Endothelial cell (in vitro differentiated cells): ENCODE results near the gene TLK1. TPM values are rescaled to one million over a fixed set of nuclear protein-coding genes. Genes with fewer than 3 reads are reported as not detected.

Experiments used
- DNase-seq: peaks from one replicate; pipeline ENCODE4 v3.0.0; 2021; ENCODE audit warnings: low spot score
- H3K27ac Mint-ChIP-seq: one replicate; pipeline ENCODE4 v1.8.0; 2021; ENCODE audit warnings: mixed read lengths, inconsistent platforms; ENCODE audit not compliant: unreplicated experiment
- H3K27me3 Mint-ChIP-seq: one replicate; pipeline ENCODE4 v1.8.0; 2021; ENCODE audit warnings: mild to moderate bottlenecking, moderate library complexity, mixed read lengths, inconsistent platforms; ENCODE audit not compliant: unreplicated experiment
- H3K36me3 Mint-ChIP-seq: one replicate; pipeline ENCODE4 v1.8.0; 2021; ENCODE audit warnings: mild to moderate bottlenecking, low read depth, mixed read lengths, inconsistent platforms; ENCODE audit not compliant: unreplicated experiment
- H3K4me1 Mint-ChIP-seq: one replicate; pipeline ENCODE4 v1.8.0; 2021; ENCODE audit warnings: mild to moderate bottlenecking, mixed read lengths, inconsistent platforms; ENCODE audit not compliant: unreplicated experiment
- H3K4me3 Mint-ChIP-seq: one replicate; pipeline ENCODE4 v1.8.0; 2021; ENCODE audit warnings: mild to moderate bottlenecking, mixed read lengths, inconsistent platforms; ENCODE audit not compliant: unreplicated experiment
- H3K9me3 Mint-ChIP-seq: one replicate; pipeline ENCODE4 v1.8.0; 2021; ENCODE audit warnings: mixed read lengths, inconsistent platforms; ENCODE audit not compliant: unreplicated experiment
- CTCF ChIP-seq: fragments of 200-600 bp; sonication (generic); IDR thresholded peaks from one replicate; pipeline ENCODE4 v1.5.0; 2021; ENCODE audit warnings: antibody characterized with exemption; ENCODE audit not compliant: unreplicated experiment
- long read RNA-seq: library from polyadenylated mRNA; unstranded; transcript quantifications from one replicate; pipeline ENCODE4 v2.0.0, GENCODE V29; 2020; ENCODE audit not compliant: unreplicated experiment
- total RNA-seq: library from RNA; stranded (reverse); fragmentation: NEBNext Ultra II Directional; extraction: Animal tissue kit (Norgen Biotek cat#: 25700); gene quantifications from one replicate; pipeline ENCODE4 v1.2.1, GENCODE V29; 2021; ENCODE audit not compliant: unreplicated experiment

Gene TLK1
- total RNA-seq: 61.1 TPM
- long read RNA-seq, partial matches to known transcripts: 3 of 9 reads
- long read RNA-seq, other reads (novel, unspliced or antisense): 6 of 9 reads

DNA sequence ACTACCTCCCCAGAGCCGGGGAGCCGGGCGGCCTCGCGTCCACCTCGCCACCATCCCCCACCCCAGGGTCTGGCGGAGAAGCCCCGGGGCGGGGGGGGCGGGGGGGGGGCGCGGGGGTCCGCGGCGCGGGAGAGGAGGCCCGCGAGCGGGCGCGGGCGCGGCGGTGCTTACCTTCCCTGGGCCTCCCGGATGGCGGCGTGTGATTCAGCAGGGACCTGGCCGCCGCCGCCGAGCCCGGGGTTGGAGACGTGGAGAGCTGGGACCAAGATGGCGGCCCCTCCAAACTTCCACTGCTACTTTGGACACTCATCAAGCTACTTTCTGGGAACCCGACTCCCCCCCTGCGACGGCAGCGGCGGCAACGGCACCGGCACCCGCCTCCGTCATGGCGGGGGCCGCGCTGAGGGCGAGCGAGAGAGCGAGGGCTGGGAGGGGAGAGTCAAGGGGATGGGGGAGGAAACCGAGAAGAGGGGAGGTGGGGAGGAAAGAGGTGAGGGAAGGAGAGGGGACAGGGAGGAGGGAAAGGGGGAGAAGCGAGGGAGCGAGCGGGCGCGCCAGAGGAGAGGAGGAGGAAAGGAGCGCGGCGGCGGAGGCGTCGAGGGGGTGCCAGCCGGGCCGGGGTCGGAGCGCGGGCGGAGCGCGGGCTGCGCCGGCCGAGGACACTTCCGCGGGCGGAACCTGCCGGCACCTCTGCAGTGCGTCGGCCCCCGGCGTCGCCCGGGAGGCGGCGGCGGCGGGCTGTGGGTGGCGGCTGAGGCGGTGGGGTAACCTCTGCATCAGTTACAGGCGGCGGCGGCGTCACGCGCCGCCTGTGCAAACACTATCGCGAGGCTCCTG is at the start of gene TLK1:
TLK1 (minus strand) TSS at position 775 of the 837 bp plus-strand sequence; CDS start at position 310, 465 bp downstream.
- Mint-ChIP-seq H3K4me3 (peak within 1 kb of the TSS; percentile 100), H3K4me1 (peaks cover 47% of the 10 kb centered on the region), H3K27me3 (peaks cover 9% of the 10 kb centered on the region), H3K9me3 (no peaks in the 10 kb centered on the region), H3K27ac (peak within 1 kb of the TSS; percentile 97), H3K36me3 (peaks cover 4% of the 10 kb centered on the region)
- DNase-seq: peak; percentile 72
- no peak for TF ChIP-seq CTCF

GRCh38 chr2:171210216-171210863 is 49.6 kb upstream of the TLK1 start:
- Mint-ChIP-seq H3K4me3 (no peak overlapping the region), H3K36me3 (no peaks in the 10 kb centered on the region), H3K27me3 (no peaks in the 10 kb centered on the region), H3K9me3 (no peaks in the 10 kb centered on the region), H3K27ac (no peak overlapping the region), H3K4me1 (no peaks in the 10 kb centered on the region)
- no peak for DNase-seq
- TF ChIP-seq CTCF: no peak

DNA sequence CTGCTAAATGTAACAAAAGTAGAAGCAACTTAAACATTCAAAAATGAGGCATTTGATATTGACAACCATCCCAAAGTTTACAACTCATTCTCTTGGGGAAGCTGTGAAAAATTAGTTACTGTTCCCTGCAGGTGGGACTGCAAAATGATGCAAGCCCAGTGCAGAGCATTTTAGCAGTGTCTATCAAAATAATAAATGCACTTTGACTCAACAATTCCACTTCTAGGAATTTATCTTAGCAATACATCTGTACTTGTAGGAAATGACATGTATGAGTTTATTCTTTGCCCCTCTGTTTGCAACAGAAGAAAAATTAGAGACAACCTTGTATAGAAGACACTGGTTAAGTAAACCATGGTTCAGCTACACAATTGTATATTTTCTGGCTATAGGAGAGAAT is 48.0 kb upstream of the TLK1 start:
- Mint-ChIP-seq H3K27me3 (no peaks in the 10 kb centered on the region), H3K27ac (no peak overlapping the region), H3K4me1 (no peaks in the 10 kb centered on the region), H3K4me3 (no peak overlapping the region), H3K36me3 (no peaks in the 10 kb centered on the region), H3K9me3 (no peaks in the 10 kb centered on the region)
- no peak for TF ChIP-seq CTCF
- DNase-seq: no peak

GRCh38 chr2:171206422-171207115 is 45.9 kb upstream of the TLK1 start:
- no peak for DNase-seq
- no peak overlapping the region for H3K4me3 Mint-ChIP-seq
- H3K27me3 Mint-ChIP-seq: no peaks in the 10 kb centered on the region
- TF ChIP-seq CTCF: no peak
- no peaks in the 10 kb centered on the region for H3K36me3 Mint-ChIP-seq
- H3K27ac Mint-ChIP-seq: no peak overlapping the region
- no peaks in the 10 kb centered on the region for H3K9me3 Mint-ChIP-seq
- no peaks in the 10 kb centered on the region for H3K4me1 Mint-ChIP-seq
